Immature natural killer cell (primary cell): Measurements from ENCODE around the gene FAM193B. TPM values are rescaled to one million over a fixed set of nuclear protein-coding genes. Genes with fewer than 3 reads are reported as not detected.
A peak's percentile ranks its signal among the peaks of the same experiment; 100 is the strongest.

Experiments used
- DNase-seq, 3 donors: peaks; one replicate each; pipeline ENCODE4 v3.0.0; 2022; ENCODE audit warnings: mixed read lengths in 1 of 3
- H3K27ac Mint-ChIP-seq, 6 donors: one replicate each; pipeline ENCODE4 v1.8.0; 2020; ENCODE audit warnings: mixed read lengths in 6 of 6, mild to moderate bottlenecking in 5 of 6, inconsistent platforms in 4 of 6, moderate library complexity in 3 of 6
- H3K27me3 Mint-ChIP-seq, 3 donors: one replicate each; pipeline ENCODE4 v1.8.0; 2020 to 2021; ENCODE audit warnings: low read depth in 3 of 3, mild to moderate bottlenecking in 3 of 3, mixed read lengths in 3 of 3, moderate library complexity in 3 of 3, inconsistent platforms in 1 of 3
- H3K36me3 Mint-ChIP-seq, 3 donors: one replicate each; pipeline ENCODE4 v1.8.0; 2020; ENCODE audit warnings: mixed read lengths in 3 of 3, inconsistent platforms in 2 of 3, mild to moderate bottlenecking in 2 of 3
- H3K4me1 Mint-ChIP-seq, 2 donors: one replicate each; pipeline ENCODE4 v1.8.0; 2020; ENCODE audit warnings: inconsistent platforms in 2 of 2, mild to moderate bottlenecking in 2 of 2, mixed read lengths in 2 of 2, moderate library complexity in 1 of 2
- H3K4me3 Mint-ChIP-seq, 5 donors: one replicate each; pipeline ENCODE4 v1.8.0; 2020; ENCODE audit warnings: mild to moderate bottlenecking in 5 of 5, mixed read lengths in 5 of 5, inconsistent platforms in 3 of 5, moderate library complexity in 3 of 5
- H3K9me3 Mint-ChIP-seq, 6 donors: one replicate each; pipeline ENCODE4 v1.8.0; 2020; ENCODE audit warnings: mild to moderate bottlenecking in 6 of 6, mixed read lengths in 6 of 6, inconsistent platforms in 4 of 6, moderate library complexity in 3 of 6
- polyA plus RNA-seq, 3 donors: library from polyadenylated mRNA; unstranded; fragments of 300-500 nt; fragmentation: Illumina TruSeq; gene quantifications; one replicate each; pipeline ENCODE4 v1.2.3, GENCODE V29; 2021

Gene FAM193B
- polyA plus RNA-seq, 3 donors from 2014 or later = 2.5 to 6.2 (median 3.4) TPM

- no peaks in the 10 kb centered on the region for H3K36me3 Mint-ChIP-seq
- peaks cover 19 to 38% of the 10 kb centered on the region in 2 donors for H3K4me1 Mint-ChIP-seq
- H3K27me3 Mint-ChIP-seq = peaks cover 5 to 6% (median 6%) of the 10 kb centered on the region in 3 donors
- peak overlapping the region in 3 of 6 donors; percentile 62 to 71 (median 62) for H3K27ac Mint-ChIP-seq
- DNase-seq = no peak
- no peaks in the 10 kb centered on the region for H3K9me3 Mint-ChIP-seq
- peak overlapping the region; percentile 63 to 81 (median 76) for H3K4me3 Mint-ChIP-seq
Observed at GRCh38 chr5:177474002-177474476, 80.3 kb downstream of the FAM193B start.

- H3K27me3 Mint-ChIP-seq = peaks cover 2 to 6% (median 5%) of the 10 kb centered on the region in 3 donors
- no peaks in the 10 kb centered on the region for H3K9me3 Mint-ChIP-seq
- DNase-seq = no peak
- H3K36me3 Mint-ChIP-seq = no peaks in the 10 kb centered on the region
- H3K4me3 Mint-ChIP-seq = peak within 1 kb of the TSS; percentile 68 to 81 (median 76)
- H3K4me1 Mint-ChIP-seq = peaks cover 15 to 37% of the 10 kb centered on the region in 2 donors
- peak within 1 kb of the TSS in 3 of 6 donors; percentile 62 to 71 (median 62) for H3K27ac Mint-ChIP-seq
Observed at GRCh38 chr5:177473443-177474001, 80.8 kb downstream of the FAM193B start, which contains the start of gene DBN1. DBN1 (minus strand) TSS chr5:177473634; CDS start chr5:177473521, 113 bp downstream.

- peak overlapping the region; percentile 63 to 75 (median 70) for H3K4me3 Mint-ChIP-seq
- H3K27ac Mint-ChIP-seq = peak overlapping the region in 1 of 6 donors; percentile 53
- H3K4me1 Mint-ChIP-seq = peaks cover 18 to 38% of the 10 kb centered on the region in 2 donors
- no peaks in the 10 kb centered on the region for H3K36me3 Mint-ChIP-seq
- H3K27me3 Mint-ChIP-seq = peaks cover 2 to 6% (median 5%) of the 10 kb centered on the region in 3 donors
- peak; percentile 47 to 65 (median 49) for DNase-seq
- H3K9me3 Mint-ChIP-seq = no peaks in the 10 kb centered on the region
Observed at GRCh38 chr5:177472460-177473442, 81.6 kb downstream of the FAM193B start.

- peak overlapping the region in 4 of 6 donors; percentile 45 to 84 (median 47) for H3K27ac Mint-ChIP-seq
- H3K9me3 Mint-ChIP-seq = no peaks in the 10 kb centered on the region
- H3K27me3 Mint-ChIP-seq = peaks cover 2 to 6% (median 5%) of the 10 kb centered on the region in 3 donors
- peaks cover 18 to 38% of the 10 kb centered on the region in 2 donors for H3K4me1 Mint-ChIP-seq
- H3K36me3 Mint-ChIP-seq = no peaks in the 10 kb centered on the region
- peak in 1 of 3 donors; percentile 56 for DNase-seq
- peak overlapping the region; percentile 12 to 57 (median 49) for H3K4me3 Mint-ChIP-seq
Observed at GRCh38 chr5:177471610-177472356, 82.6 kb downstream of the FAM193B start.

GRCh38 chr5:177470759-177471536 lies 83.4 kb downstream of the FAM193B start:
- Mint-ChIP-seq H3K9me3 (no peaks in the 10 kb centered on the region), H3K4me3 (peak overlapping the region in 3 of 5 donors; percentile 49 to 53 (median 50)), H3K27me3 (peaks cover 2 to 6% (median 5%) of the 10 kb centered on the region in 3 donors), H3K27ac (peak overlapping the region in 4 of 6 donors; percentile 28 to 84 (median 46)), H3K4me1 (peaks cover 18 to 36% of the 10 kb centered on the region in 2 donors), H3K36me3 (no peaks in the 10 kb centered on the region)
- DNase-seq = no peak

Other genes starting within 250 kb of the FAM193B start
- 1 to 10 TPM; 2.1 to 4.2 (median 4.1) TPM for gene MXD3, start 242.7 kb downstream of the FAM193B start, polyA plus RNA-seq
- gene LMAN2, start 202.9 kb downstream of the FAM193B start, polyA plus RNA-seq = 100 to 1,000 TPM; 316 to 441 (median 409) TPM
- gene RGS14, start 196.6 kb downstream of the FAM193B start, polyA plus RNA-seq = 10 to 100 TPM; 27.1 to 64.5 (median 33.8) TPM
- gene SLC34A1, start 170.1 kb downstream of the FAM193B start, polyA plus RNA-seq = under 1 TPM in 2 of 3 donors, not detected in 1; 0.26 to 0.34 TPM
- not detected for gene PFN3, start 153.9 kb downstream of the FAM193B start, polyA plus RNA-seq
- gene F12, start 145.0 kb downstream of the FAM193B start, polyA plus RNA-seq = 1 to 10 TPM in 2 of 3 donors, not detected in 1; 1.3 to 2.3 TPM
- 100 to 1,000 TPM; 102 to 129 (median 103) TPM for gene GRK6, start 127.9 kb downstream of the FAM193B start, polyA plus RNA-seq
- 10 to 100 TPM in 2 of 3 donors, 1 to 10 TPM in 1; 9.6 to 25.4 (median 17.5) TPM for gene PRR7, start 107.7 kb downstream of the FAM193B start, polyA plus RNA-seq
- 1 to 10 TPM in 2 of 3 donors, under 1 TPM in 1; 0.93 to 4.2 (median 2.8) TPM for gene DBN1, start 80.9 kb downstream of the FAM193B start, polyA plus RNA-seq
- 1 to 10 TPM; 1.1 to 3.3 (median 2.3) TPM for gene PDLIM7, start 57.0 kb downstream of the FAM193B start, polyA plus RNA-seq
- gene DOK3, start 44.7 kb downstream of the FAM193B start, polyA plus RNA-seq = 1 to 10 TPM in 1 of 3 donors, under 1 TPM in 1, not detected in 1; 0.48 to 1.3 TPM
- gene DDX41, start 37.6 kb downstream of the FAM193B start, polyA plus RNA-seq = 10 to 100 TPM; 20.0 to 62.6 (median 46.4) TPM
- 100 to 1,000 TPM; 172 to 231 (median 178) TPM for gene TMED9, start 37.6 kb upstream of the FAM193B start, polyA plus RNA-seq
- 10 to 100 TPM; 11.7 to 30.2 (median 21.0) TPM for gene B4GALT7, start 45.6 kb upstream of the FAM193B start, polyA plus RNA-seq
- gene FAM153A, start 228.3 kb upstream of the FAM193B start, polyA plus RNA-seq = not detected